EH (cell line): ENCODE data around the gene PLXDC2.

Source experiments
- DNase-seq: peaks from one replicate; pipeline ENCODE4 v3.0.0-alpha.2; 2015; ENCODE audit warnings: low read depth

Gene PLXDC2

GRCh38 chr10:19857876-19858275 is 41.6 kb downstream of the PLXDC2 start:
- DNase-seq, result no peak

DNA sequence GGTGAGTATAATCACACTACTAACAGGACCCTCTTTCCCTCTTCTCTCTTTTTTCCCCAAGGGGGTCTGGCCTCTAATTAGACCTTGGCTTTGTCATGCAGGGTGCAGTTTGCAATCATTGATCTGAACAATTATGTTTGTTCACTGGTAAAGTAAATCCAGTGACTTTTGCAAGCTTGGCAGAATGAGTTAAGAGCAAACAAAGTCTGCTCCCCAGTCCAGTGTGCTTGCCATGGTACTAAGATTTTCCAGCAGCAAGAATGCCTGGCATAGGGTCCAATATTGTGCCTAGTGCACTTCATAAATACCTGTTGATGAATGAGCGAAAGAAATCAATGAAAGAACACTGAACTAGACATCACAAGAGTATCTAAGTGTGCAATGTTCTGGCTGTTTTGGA is 43.9 kb downstream of the PLXDC2 start:
- no peak for DNase-seq

GRCh38 chr10:19862811-19863515 is 46.7 kb downstream of the PLXDC2 start:
- no peak for DNase-seq

DNA sequence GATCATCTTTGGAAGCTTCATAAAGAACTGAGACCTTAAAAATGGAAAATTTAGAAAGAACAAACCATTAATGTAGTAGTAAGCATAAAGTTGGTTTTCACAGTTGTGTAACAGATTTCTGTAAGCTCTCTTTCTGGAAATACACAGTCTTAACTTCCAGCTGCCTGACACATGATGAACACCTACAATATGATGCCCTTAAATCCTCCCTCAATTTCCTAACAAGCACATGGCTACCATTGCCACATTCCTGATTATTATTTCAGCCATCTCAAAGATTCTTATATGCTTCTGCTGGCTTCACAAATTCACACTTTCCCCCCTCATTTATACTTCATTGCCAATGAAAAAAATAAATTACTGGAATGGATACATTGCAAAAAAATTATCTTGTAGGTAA is 49.4 kb downstream of the PLXDC2 start:
- DNase-seq, result no peak

GRCh38 chr10:19869370-19869769 is 53.1 kb downstream of the PLXDC2 start:
- no peak for DNase-seq

DNA sequence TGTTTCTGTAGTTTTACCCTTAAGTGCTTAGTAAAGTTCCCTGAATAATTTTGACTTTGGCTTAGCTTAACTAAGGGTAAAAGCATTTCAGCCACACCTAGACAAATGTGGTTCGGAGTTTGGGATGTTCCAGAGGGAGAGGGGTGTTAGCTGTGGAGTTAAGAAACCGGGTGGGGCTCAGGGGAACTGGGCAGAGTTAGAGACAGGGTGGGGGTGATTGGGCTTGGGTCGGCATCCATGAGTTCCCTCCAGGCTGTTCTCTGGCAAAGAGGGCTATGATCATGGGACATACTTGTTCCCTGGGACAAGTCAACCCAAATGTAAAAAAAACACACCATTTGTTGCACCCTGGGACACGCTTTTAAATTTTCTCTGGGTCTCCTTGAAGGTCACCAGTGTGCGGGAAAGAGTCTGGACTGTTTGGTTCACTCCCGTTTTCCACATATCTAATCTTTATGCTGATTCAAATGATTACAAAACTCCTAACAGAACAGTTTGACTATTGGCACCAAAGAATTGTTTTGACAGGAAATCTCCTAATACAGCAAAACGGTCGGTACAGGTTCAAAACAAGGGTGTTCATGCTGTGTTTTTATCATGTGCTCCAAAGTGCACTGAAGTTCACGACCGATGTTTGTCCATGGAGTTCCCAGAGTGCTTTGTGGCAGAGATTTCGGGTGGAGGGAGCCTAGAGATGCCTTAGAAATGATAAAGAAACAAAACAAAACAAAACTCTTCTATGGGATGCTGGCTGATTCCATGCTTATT is 56.5 kb downstream of the PLXDC2 start:
- no peak for DNase-seq

- DNase-seq, result no peak
Observed at GRCh38 chr10:19874190-19874589, 58.0 kb downstream of the PLXDC2 start.

- DNase-seq, result no peak
Observed at GRCh38 chr10:19874791-19875190, 58.6 kb downstream of the PLXDC2 start.

GRCh38 chr10:19876570-19876969 is 60.3 kb downstream of the PLXDC2 start:
- no peak for DNase-seq

DNA sequence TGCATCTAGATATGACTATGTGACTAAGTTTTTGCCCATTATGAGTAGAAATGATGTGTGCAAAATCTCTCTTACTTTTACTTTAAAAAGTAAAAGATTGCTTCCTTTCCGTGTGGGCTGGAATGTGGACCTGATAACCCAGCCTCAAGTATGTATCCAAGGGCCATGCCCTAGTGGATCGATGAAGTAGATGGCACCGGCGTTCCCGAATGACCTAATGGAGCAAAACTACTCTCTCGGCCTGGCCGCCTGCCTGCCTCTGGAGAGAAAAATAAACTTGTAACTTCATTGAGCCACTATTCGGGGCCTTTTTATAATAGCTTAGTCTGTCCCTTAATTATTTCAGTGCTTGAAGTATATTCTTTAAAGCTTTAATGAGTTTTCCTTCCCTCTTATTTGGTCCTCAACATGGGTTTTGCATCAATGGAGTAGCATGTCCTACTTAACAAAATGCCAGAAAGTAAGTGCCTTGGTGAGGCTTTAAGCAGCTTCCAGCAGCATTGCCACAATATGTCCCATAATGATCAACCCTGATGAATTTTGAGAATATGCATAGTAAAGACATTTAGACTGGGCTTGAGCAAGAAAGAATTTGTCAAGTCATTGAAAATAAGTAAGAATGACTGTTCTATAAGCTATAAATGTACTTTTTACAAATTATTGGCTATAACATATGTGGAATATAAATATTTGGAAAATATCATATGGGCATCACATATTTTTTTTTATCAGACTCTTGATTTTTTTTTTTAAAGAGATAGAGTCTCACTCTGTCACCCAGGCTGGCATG is 61.4 kb downstream of the PLXDC2 start:
- DNase-seq, result no peak

GRCh38 chr10:19882621-19883020 is 66.4 kb downstream of the PLXDC2 start:
- DNase-seq, result no peak

GRCh38 chr10:19888061-19888660 is 71.9 kb downstream of the PLXDC2 start:
- no peak for DNase-seq

GRCh38 chr10:19889256-19889655 is 73.0 kb downstream of the PLXDC2 start:
- no peak for DNase-seq

DNA sequence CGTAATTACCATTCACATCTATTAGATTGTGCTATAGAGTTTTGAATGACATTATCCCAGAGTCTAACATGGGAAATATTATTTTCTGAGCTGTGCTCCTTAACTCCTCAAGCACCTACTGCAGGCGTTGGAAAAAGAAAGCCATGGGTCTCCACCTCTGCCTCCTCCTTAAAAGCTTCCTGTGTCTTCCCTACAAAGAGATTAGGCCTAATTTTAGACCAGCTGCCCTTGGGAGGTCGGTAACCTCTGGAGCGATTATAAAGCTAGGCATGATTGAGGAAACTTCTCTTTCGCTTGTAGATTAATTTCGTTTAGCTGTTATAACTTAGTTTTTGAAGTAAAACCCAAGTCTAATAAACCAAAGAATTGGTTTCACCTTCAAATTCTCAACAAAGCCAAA is 75.2 kb downstream of the PLXDC2 start:
- DNase-seq, result no peak

GRCh38 chr10:19892270-19892669 is 76.0 kb downstream of the PLXDC2 start:
- DNase-seq, result no peak

DNA sequence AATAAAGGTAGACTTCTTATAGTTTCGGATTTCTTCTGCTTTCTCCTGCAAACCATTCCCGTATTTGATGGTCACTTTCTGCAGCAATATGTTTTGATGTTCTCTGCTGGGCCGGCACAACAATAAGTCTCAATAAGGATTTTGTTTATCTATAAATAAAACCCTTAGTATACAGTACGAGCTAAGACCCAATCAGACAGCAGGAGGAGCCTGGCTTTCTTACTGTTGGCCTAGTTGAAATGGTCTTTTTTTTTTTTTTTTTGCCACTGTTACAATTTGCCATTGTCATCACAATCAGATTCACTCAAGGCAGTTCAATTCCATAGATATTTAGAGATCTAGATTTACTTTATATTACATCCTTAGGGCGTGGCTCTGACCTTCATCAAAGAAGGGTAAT is 76.4 kb downstream of the PLXDC2 start:
- DNase-seq, result no peak

DNA sequence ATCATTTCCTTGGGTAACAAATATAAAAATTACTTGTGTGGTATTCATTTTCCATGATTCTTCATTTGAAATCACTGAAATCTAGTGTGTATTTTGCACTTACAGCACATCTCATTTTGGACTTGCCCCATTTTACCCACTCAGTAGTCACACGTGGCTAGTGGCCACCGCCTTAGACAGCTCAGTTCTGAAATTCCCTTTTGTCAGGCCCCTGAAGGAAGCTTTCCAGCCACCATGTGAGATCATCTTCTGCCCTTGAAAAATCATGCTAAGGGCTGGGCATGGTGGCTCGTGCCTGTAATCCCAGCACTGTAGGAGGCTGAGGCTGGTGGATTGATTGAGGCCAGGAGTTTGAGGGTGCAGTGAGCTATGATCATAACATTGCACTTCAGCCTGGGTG is 79.3 kb downstream of the PLXDC2 start:
- DNase-seq, result no peak

- no peak for DNase-seq
Observed at GRCh38 chr10:19902456-19902855, 86.2 kb downstream of the PLXDC2 start.

DNA sequence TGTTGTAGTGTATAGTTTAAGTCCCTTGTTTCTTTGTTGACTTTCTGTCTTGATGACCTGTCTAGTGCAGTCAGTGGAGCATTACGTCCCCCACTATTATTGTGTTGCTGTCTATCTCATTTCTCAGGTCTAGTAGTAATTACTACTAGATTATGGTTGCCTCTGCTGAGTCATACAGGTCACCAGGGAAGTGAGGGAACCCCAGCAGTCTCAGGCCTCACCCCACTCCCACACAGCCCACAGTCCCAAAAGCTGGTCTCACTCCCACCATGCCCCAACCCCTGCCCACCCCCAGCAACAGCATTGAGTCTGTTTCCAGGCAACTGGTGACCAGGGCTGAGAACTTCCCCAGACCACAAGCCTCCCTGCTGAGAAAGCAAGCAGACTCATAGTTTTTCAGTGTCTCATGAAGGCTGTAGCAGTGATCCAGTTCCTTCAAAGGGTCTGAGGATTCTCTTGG is 88.0 kb downstream of the PLXDC2 start:
- no peak for DNase-seq

DNA sequence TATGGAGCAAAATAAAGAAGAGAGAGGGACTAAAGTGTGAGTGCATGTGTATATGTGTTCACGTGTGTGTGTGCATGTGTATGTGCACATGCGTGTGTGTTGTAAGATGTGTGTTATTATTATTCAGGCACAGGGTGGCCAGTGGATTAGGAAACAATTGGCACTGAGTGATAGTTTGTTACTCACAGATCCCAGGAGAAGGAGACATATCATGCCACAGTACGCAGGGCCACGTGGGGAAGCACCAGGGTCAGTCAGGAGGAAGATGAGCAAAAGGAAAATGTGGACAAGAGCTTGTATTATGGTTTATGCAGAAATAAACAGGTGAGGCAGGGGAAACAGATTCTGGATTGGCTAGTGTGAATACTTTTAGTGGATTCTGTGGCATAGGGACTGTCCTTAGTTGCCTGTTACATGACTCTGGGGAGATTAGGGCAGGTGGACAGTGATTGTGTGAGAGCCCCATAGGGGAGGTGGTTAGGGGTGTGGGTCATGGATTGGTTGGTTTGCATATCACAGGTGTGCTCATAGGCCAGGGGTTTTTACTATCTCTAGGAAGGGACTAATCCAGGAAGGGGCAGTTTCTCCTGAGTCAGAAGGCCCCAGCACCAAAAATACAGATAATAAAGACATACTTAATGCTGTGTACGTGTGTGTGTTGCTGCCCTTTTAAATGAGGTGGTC is 90.0 kb downstream of the PLXDC2 start:
- no peak for DNase-seq

- no peak for DNase-seq
Observed at GRCh38 chr10:19908991-19909696, 92.9 kb downstream of the PLXDC2 start.
